ENCODE data around the gene SIGLEC12. TPM values are rescaled to one million over a fixed set of nuclear protein-coding genes. Genes with fewer than 3 reads are reported as not detected.

The SIGLEC12 gene
- total RNA-seq, 3 donors from 2014 or later (not counting 1 experiment from before 2014, with no cell fraction given), result 0.50 to 0.57 TPM; not detected in 1

GRCh38 chr19:51521781-51522180 lies 20.2 kb upstream of the SIGLEC12 start:
- H3K4me1 Mint-ChIP-seq, result no peaks in the 10 kb centered on the region
- H3K27me3 ChIP-seq (ENCODE audit: control insufficient read depth, insufficient read depth, low read length), result no peaks in the 10 kb centered on the region
- no peaks in the 10 kb centered on the region for H3K9me3 ChIP-seq (ENCODE audit: control insufficient read depth, insufficient read depth, low read length)
- DNase-seq, result no peak
- no peak overlapping the region for H3K4me3 Mint-ChIP-seq
- H3K27ac ChIP-seq (ENCODE audit: low read length), result no peak overlapping the region
- 75% methylated on average over 2 of the region's 2 CpGs for WGBS (ENCODE audit: insufficient coverage)
- no peaks in the 10 kb centered on the region for H3K4me1 ChIP-seq (ENCODE audit: control insufficient read depth, insufficient read depth, low read length)
- no peak for TF ChIP-seq CTCF (IDR thresholded peaks at IDR 0.05)
- H3K4me3 ChIP-seq (ENCODE audit: low read length), result no peak overlapping the region
- no peaks in the 10 kb centered on the region for H3K36me3 ChIP-seq (ENCODE audit: control insufficient read depth, insufficient read depth, low read length)
- no peaks in the 10 kb centered on the region for H3K9me3 Mint-ChIP-seq
- H3K36me3 Mint-ChIP-seq, result no peaks in the 10 kb centered on the region
- no peak for ATAC-seq
- H3K27me3 Mint-ChIP-seq (ENCODE audit: low read depth in 2 of 2), result peaks cover 15 to 27% of the 10 kb centered on the region in 2 donors
- H3K27ac Mint-ChIP-seq, result no peak overlapping the region
- intact Hi-C loops (cut with micrococcal nuclease), result no loop called here

GRCh38 chr19:51521357-51521756 lies 19.8 kb upstream of the SIGLEC12 start:
- no peak for ATAC-seq
- H3K4me3 Mint-ChIP-seq, result no peak overlapping the region
- peaks cover 15 to 27% of the 10 kb centered on the region in 2 donors for H3K27me3 Mint-ChIP-seq (ENCODE audit: low read depth in 2 of 2)
- no peaks in the 10 kb centered on the region for H3K4me1 Mint-ChIP-seq
- Histone ChIP-seq H3K9me3 (ENCODE audit: control insufficient read depth, insufficient read depth, low read length) (no peaks in the 10 kb centered on the region), H3K27ac (ENCODE audit: low read length) (no peak overlapping the region), H3K4me3 (ENCODE audit: low read length) (no peak overlapping the region), H3K36me3 (ENCODE audit: control insufficient read depth, insufficient read depth, low read length) (no peaks in the 10 kb centered on the region), H3K4me1 (ENCODE audit: control insufficient read depth, insufficient read depth, low read length) (no peaks in the 10 kb centered on the region), H3K27me3 (ENCODE audit: control insufficient read depth, insufficient read depth, low read length) (no peaks in the 10 kb centered on the region)
- TF ChIP-seq CTCF (IDR thresholded peaks at IDR 0.05), result no peak
- 93% methylated on average over 2 of the region's 2 CpGs for WGBS (ENCODE audit: insufficient coverage)
- no peak for DNase-seq
- no peaks in the 10 kb centered on the region for H3K36me3 Mint-ChIP-seq
- no peak overlapping the region for H3K27ac Mint-ChIP-seq
- intact Hi-C loops (cut with micrococcal nuclease), result no loop called here
- no peaks in the 10 kb centered on the region for H3K9me3 Mint-ChIP-seq

- WGBS (ENCODE audit: insufficient coverage), result 17% methylated on average over 1 of the region's 2 CpGs
- H3K4me3 ChIP-seq (ENCODE audit: low read length), result no peak overlapping the region
- Mint-ChIP-seq H3K4me3 (no peak overlapping the region), H3K4me1 (no peaks in the 10 kb centered on the region), H3K36me3 (no peaks in the 10 kb centered on the region), H3K27me3 (ENCODE audit: low read depth in 2 of 2) (peaks cover 15 to 27% of the 10 kb centered on the region in 2 donors), H3K27ac (no peak overlapping the region), H3K9me3 (no peaks in the 10 kb centered on the region)
- no peaks in the 10 kb centered on the region for H3K4me1 ChIP-seq (ENCODE audit: control insufficient read depth, insufficient read depth, low read length)
- no peaks in the 10 kb centered on the region for H3K27me3 ChIP-seq (ENCODE audit: control insufficient read depth, insufficient read depth, low read length)
- intact Hi-C loops (cut with micrococcal nuclease), result no loop called here
- H3K9me3 ChIP-seq (ENCODE audit: control insufficient read depth, insufficient read depth, low read length), result no peaks in the 10 kb centered on the region
- no peak for ATAC-seq
- TF ChIP-seq CTCF (IDR thresholded peaks at IDR 0.05), result no peak
- H3K27ac ChIP-seq (ENCODE audit: low read length), result no peak overlapping the region
- DNase-seq, result no peak
- no peaks in the 10 kb centered on the region for H3K36me3 ChIP-seq (ENCODE audit: control insufficient read depth, insufficient read depth, low read length)
Measured at GRCh38 chr19:51520728-51521127, 19.1 kb upstream of the SIGLEC12 start.

GRCh38 chr19:51514866-51515481 lies 13.4 kb upstream of the SIGLEC12 start:
- no peaks in the 10 kb centered on the region for H3K36me3 ChIP-seq (ENCODE audit: control insufficient read depth, insufficient read depth, low read length)
- Mint-ChIP-seq H3K36me3 (no peaks in the 10 kb centered on the region), H3K27me3 (ENCODE audit: low read depth in 2 of 2) (peaks cover 15 to 31% of the 10 kb centered on the region in 2 donors), H3K4me1 (no peaks in the 10 kb centered on the region), H3K9me3 (no peaks in the 10 kb centered on the region), H3K4me3 (no peak overlapping the region), H3K27ac (no peak overlapping the region)
- H3K4me3 ChIP-seq (ENCODE audit: low read length), result no peak overlapping the region
- H3K27ac ChIP-seq (ENCODE audit: low read length), result no peak overlapping the region
- no peaks in the 10 kb centered on the region for H3K9me3 ChIP-seq (ENCODE audit: control insufficient read depth, insufficient read depth, low read length)
- TF ChIP-seq CTCF (IDR thresholded peaks at IDR 0.05), result peak; percentile 79
- H3K27me3 ChIP-seq (ENCODE audit: control insufficient read depth, insufficient read depth, low read length), result peaks cover 3% of the 10 kb centered on the region
- no peaks in the 10 kb centered on the region for H3K4me1 ChIP-seq (ENCODE audit: control insufficient read depth, insufficient read depth, low read length)
- intact Hi-C loops (cut with micrococcal nuclease), result loop anchor here (1.0 kb wide), 3 partner anchors 42 to 177 kb away; no protein-coding TSS in a partner anchor
- DNase-seq, result peak in 1 of 2 donors; percentile 73
- 0% methylated on average over 2 of the region's 3 CpGs for WGBS (ENCODE audit: insufficient coverage)
- peak; percentile 60 to 76 (median 63) for ATAC-seq

Data from natural killer cell (primary cell).